Fibroblast of lung (primary cell): ENCODE data around the gene RBBP6. TPM values are rescaled to one million over a fixed set of nuclear protein-coding genes. Genes with fewer than 3 reads are reported as not detected.

ENCODE experiments used
- DNase-seq, 2 donors: peaks; one replicate each; pipeline versions ENCODE4 v3.0.0 to v3.0.0-alpha.2; 2010; ENCODE audit warnings: low read depth in 2 of 2
- H2AFZ ChIP-seq: 2 replicates; pipeline ENCODE4 v1.5.1; 2012; ENCODE audit warnings: low read length, control low read depth, inconsistent platforms
- H3K27ac ChIP-seq: 2 replicates; pipeline ENCODE4 v1.5.1; 2011; ENCODE audit warnings: low read length, control low read depth; ENCODE audit not compliant: insufficient read depth
- H3K27me3 ChIP-seq: 2 replicates; pipeline ENCODE4 v1.5.1; 2011; ENCODE audit warnings: mild to moderate bottlenecking, low read length; ENCODE audit not compliant: control insufficient read depth, insufficient read depth
- H3K36me3 ChIP-seq: 2 replicates; pipeline ENCODE4 v1.5.1; 2011; ENCODE audit warnings: low read length; ENCODE audit not compliant: control insufficient read depth, insufficient read depth
- H3K4me1 ChIP-seq: 2 replicates; pipeline ENCODE4 v1.5.1; 2011; ENCODE audit warnings: low read length; ENCODE audit not compliant: control insufficient read depth, insufficient read depth; ENCODE audit errors: extremely low read depth
- H3K4me2 ChIP-seq: 2 replicates; pipeline ENCODE4 v1.5.1; 2011; ENCODE audit warnings: low read length, control low read depth; ENCODE audit not compliant: insufficient read depth; ENCODE audit errors: extremely low read depth
- H3K4me3 ChIP-seq, 4 experiments: fragments of 200-600 bp in 1 of 4; sonication (generic) in 1 of 4; replicated peaks in 1 of 4; 2 replicates each; pipeline ENCODE4 v1.5.1; 2011 to 2016; ENCODE audit warnings: low read length in 4 of 4, low read depth in 3 of 4, mild to moderate bottlenecking in 3 of 4, control low read depth in 2 of 4, inconsistent platforms in 1 of 4, mixed read lengths in 1 of 4; ENCODE audit not compliant: insufficient read depth in 1 of 4; ENCODE audit errors: control extremely low read depth in 1 of 4
- H3K79me2 ChIP-seq: 2 replicates; pipeline ENCODE4 v1.5.1; 2012; ENCODE audit warnings: mild to moderate bottlenecking, low read length, inconsistent platforms; ENCODE audit not compliant: control insufficient read depth, insufficient read depth
- H3K9ac ChIP-seq: 2 replicates; pipeline ENCODE4 v1.5.1; 2011; ENCODE audit warnings: mild to moderate bottlenecking, low read length, control low read depth; ENCODE audit not compliant: insufficient read depth
- H3K9me3 ChIP-seq: 2 replicates; pipeline ENCODE4 v1.5.1; 2012; ENCODE audit warnings: low read depth, low read length; ENCODE audit not compliant: control insufficient read depth, insufficient read depth
- H4K20me1 ChIP-seq: 2 replicates; pipeline ENCODE4 v1.5.1; 2011; ENCODE audit warnings: low read length; ENCODE audit not compliant: control insufficient read depth, insufficient read depth; ENCODE audit errors: extremely low read depth
- EZH2 ChIP-seq: IDR thresholded peaks from 2 replicates; pipeline ENCODE4 v1.5.1; 2012; ENCODE audit warnings: low read length, control low read depth, mild to moderate bottlenecking; ENCODE audit errors: missing control alignments
- polyA plus RNA-seq, 2 donors: library from polyadenylated mRNA; depleted of rRNA in 1 of 2; stranded (reverse) in 1 of 2; unstranded in 1 of 2; fragments of >200 nt; gene quantifications; 2 replicates each; pipeline ENCODE4 v1.2.1, GENCODE V29; 2011 to 2012; ENCODE audit warnings: missing spikeins in 1 of 2
- total RNA-seq: library from RNA; depleted of rRNA; stranded (reverse); fragments of >200 nt; gene quantifications from 2 replicates; pipeline ENCODE4 v1.2.1, GENCODE V29; 2014
- TF ChIP-seq, protein P1 (sequence below), 2 donors: IDR thresholded peaks in 1 of 2; conservative IDR thresholded peaks in 1 of 2; 1 replicate in 1 of 2; 2 replicates in 1 of 2; pipeline ENCODE4 v1.5.1; 2011 to 2012; ENCODE audit warnings: low read length in 2 of 2, control low read depth in 1 of 2, inconsistent platforms in 1 of 2, low read depth in 1 of 2, mild to moderate bottlenecking in 1 of 2

RBBP6 gene
- total and polyA plus RNA-seq, 2 donors (not counting 1 experiment from before 2014, with no cell fraction given): 16.8 to 26.4 TPM

GRCh38 chr16:24525970-24526559, 13.3 kb upstream of the RBBP6 start:
- Histone ChIP-seq H3K9ac (no peak overlapping the region), H3K4me2 (no peak overlapping the region), H3K9me3 (no peaks in the 10 kb centered on the region), H4K20me1 (no peaks in the 10 kb centered on the region), H3K79me2 (no peaks in the 10 kb centered on the region), H3K36me3 (no peaks in the 10 kb centered on the region), H3K27me3 (peaks cover 2% of the 10 kb centered on the region), H3K4me1 (no peaks in the 10 kb centered on the region), H2AFZ (no peak overlapping the region), H3K4me3 (no peak overlapping the region), H3K27ac (no peak overlapping the region)
- no peak for TF ChIP-seq EZH2
- TF ChIP-seq, protein P1, sequence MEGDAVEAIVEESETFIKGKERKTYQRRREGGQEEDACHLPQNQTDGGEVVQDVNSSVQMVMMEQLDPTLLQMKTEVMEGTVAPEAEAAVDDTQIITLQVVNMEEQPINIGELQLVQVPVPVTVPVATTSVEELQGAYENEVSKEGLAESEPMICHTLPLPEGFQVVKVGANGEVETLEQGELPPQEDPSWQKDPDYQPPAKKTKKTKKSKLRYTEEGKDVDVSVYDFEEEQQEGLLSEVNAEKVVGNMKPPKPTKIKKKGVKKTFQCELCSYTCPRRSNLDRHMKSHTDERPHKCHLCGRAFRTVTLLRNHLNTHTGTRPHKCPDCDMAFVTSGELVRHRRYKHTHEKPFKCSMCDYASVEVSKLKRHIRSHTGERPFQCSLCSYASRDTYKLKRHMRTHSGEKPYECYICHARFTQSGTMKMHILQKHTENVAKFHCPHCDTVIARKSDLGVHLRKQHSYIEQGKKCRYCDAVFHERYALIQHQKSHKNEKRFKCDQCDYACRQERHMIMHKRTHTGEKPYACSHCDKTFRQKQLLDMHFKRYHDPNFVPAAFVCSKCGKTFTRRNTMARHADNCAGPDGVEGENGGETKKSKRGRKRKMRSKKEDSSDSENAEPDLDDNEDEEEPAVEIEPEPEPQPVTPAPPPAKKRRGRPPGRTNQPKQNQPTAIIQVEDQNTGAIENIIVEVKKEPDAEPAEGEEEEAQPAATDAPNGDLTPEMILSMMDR (conservative IDR thresholded peaks at IDR 0.05 in 1 of 2, IDR thresholded peaks at IDR 0.05 in 1 of 2; ENCODE audit: low read depth in 1 of 2, low read length in 2 of 2): no peak
- peak; percentile 22 to 56 for DNase-seq

GRCh38 chr16:24526701-24527495, 12.5 kb upstream of the RBBP6 start:
- Histone ChIP-seq H3K27ac (no peak overlapping the region), H3K4me3 (no peak overlapping the region), H2AFZ (no peak overlapping the region), H3K36me3 (no peaks in the 10 kb centered on the region), H4K20me1 (no peaks in the 10 kb centered on the region), H3K27me3 (peaks cover 2% of the 10 kb centered on the region), H3K9me3 (no peaks in the 10 kb centered on the region), H3K4me2 (no peak overlapping the region), H3K9ac (no peak overlapping the region), H3K4me1 (no peaks in the 10 kb centered on the region), H3K79me2 (no peaks in the 10 kb centered on the region)
- TF ChIP-seq, protein P1 (conservative IDR thresholded peaks at IDR 0.05 in 1 of 2, IDR thresholded peaks at IDR 0.05 in 1 of 2; ENCODE audit: low read depth in 1 of 2, low read length in 2 of 2): no peak
- no peak for TF ChIP-seq EZH2
- no peak for DNase-seq

- no peaks in the 10 kb centered on the region for H3K36me3 ChIP-seq
- H3K27me3 ChIP-seq: no peaks in the 10 kb centered on the region
- H3K27ac ChIP-seq: no peak overlapping the region
- H3K9ac ChIP-seq: no peak overlapping the region
- H3K4me3 ChIP-seq: no peak overlapping the region
- H3K9me3 ChIP-seq: no peaks in the 10 kb centered on the region
- no peaks in the 10 kb centered on the region for H3K79me2 ChIP-seq
- TF ChIP-seq EZH2: no peak
- TF ChIP-seq, protein P1 (conservative IDR thresholded peaks at IDR 0.05 in 1 of 2, IDR thresholded peaks at IDR 0.05 in 1 of 2; ENCODE audit: low read depth in 1 of 2, low read length in 2 of 2): no peak
- no peak overlapping the region for H3K4me2 ChIP-seq
- H4K20me1 ChIP-seq: no peaks in the 10 kb centered on the region
- no peaks in the 10 kb centered on the region for H3K4me1 ChIP-seq
- H2AFZ ChIP-seq: no peak overlapping the region
- DNase-seq: no peak
Measured at GRCh38 chr16:24531166-24531565, 8.2 kb upstream of the RBBP6 start.
